ENCODE results near the gene CIB4.

The CIB4 gene

DNA sequence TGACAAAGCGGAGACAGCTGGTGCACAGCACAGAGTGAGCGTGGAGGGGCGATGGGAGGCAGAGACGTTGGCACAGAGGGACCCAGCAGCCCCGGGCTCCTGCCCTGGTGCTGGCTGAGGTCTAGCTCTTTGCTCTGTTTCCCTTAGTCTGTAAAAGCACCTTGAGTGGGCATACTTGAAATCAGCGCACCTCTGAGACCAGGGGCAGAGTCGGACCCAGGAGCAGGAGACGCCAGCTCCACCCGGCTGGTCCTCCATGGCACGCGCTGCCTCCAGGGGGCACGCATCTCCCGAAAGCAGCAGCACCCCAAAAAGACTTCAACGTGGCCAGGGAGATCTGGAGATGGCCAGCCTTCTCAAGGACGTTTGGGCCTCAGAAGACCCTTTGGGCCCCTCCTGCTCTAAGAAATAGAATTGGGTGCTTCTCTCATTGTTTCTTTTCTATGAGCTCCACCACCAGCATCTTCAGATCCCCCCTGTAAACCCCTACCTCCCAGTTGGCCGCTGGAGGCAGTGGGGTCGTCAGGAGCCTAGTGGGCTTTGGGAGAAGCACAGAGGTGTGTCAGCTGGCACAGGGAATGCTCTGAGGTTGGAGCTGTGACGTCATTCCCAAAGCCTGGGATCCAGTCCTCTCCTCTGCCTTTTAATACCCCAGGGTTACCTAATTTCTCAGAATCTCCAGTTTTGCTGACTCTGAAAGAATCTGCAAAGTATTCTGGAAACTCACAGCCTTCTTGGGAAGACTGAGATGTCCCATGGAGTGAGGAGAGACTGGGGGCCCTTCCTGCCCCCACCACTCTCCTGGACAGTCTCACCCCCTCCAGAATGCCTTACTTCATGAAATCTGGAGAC lies 58.9 kb downstream of the CIB4 start:
- DNase-seq (ENCODE audit: low spot score): no peak

DNA sequence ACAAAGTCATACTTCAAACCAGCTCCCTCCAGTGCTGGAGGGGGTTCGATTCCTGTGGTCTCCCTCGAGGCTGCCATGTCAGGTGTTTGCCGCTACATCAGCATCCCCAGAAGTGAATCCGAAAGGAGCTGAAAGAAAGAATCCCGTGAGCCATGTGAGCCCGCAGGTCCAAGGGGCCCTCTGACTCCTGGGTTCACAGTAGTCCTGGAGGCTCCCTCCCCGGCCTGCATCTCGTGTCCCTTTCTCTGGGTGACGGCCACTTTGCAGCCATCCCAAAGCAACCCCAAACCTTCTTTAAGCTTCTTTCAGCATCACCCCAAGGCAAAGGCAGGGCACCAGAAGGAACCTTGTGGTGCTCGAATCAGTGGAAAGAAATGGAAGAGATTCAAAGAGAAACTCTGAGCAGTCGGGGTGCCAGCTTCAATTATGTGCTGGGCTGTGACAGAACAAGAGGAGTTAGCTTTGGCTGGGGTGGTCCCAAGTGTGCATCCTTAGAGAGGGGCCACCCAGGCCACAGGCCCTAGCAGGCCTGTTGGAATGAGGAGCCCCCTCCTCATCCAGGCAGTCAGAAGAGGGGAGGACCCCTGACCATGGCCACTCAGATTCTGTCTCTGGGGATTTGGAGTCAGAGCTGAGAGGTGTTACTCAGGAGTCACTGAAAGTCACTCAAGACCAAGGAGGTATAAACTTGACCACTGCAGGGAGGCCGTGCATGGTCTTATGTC lies 59.7 kb downstream of the CIB4 start:
- DNase-seq (ENCODE audit: low spot score): no peak

- no peak for DNase-seq (ENCODE audit: low spot score)
Observed at GRCh38 chr2:26580751-26581150, 60.4 kb downstream of the CIB4 start.

GRCh38 chr2:26580151-26580550 lies 61.0 kb downstream of the CIB4 start:
- DNase-seq (ENCODE audit: low spot score): no peak

GRCh38 chr2:26579723-26580040 lies 61.5 kb downstream of the CIB4 start:
- no peak for DNase-seq (ENCODE audit: low spot score)

DNA sequence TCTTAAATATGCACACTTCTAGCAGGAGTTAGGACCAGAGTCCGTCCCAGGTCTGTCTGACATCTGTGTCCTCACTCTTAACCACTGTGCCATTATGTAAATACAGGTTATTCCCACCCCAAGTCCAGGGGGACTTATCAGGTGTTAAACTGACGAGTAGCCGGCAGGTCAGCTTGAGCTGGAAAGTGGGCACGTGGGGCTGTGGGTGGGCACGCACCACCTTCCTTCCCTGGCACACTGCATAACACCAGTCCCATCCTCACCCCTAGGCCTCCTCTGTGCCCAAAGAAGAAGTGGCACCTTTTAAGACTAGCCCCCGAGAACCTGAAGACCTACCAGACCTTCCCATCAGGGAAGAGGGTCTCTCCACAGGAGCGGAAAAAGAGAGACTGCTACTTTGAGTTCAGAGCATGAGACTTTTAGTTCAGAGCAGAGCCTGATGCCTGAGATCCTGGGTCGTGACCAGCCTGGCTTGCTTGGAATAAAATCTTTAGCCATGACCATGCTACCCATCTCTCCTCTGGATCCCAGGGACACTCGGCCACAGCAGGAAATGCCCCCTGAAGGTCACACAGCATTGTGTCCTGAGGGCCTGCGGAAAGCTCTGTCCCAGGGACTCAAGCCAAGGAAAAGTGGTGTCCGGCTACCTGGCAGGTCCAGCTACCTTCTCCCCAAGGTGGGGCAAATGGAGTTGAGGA lies 62.0 kb downstream of the CIB4 start:
- DNase-seq (ENCODE audit: low spot score): no peak

DNA sequence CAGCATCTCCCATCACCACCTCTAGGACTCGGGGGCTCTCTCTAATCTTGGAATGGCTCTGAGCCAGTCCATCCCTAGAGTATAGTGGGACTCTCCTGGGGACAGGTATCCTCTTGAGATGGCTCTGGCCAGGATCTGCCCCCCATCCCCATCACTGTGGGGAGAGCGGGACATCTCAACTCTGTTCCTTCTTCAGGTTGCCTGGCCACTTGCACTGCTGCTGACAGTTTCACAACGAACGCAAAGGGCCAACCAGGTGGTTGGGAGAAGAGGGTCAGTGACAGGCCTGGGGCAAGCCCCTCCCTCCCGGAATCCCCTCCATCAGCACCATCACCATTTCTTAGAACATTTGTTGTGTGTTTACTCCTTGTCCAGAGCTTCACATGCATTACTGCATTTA lies 62.6 kb downstream of the CIB4 start:
- no peak for DNase-seq (ENCODE audit: low spot score)

DNA sequence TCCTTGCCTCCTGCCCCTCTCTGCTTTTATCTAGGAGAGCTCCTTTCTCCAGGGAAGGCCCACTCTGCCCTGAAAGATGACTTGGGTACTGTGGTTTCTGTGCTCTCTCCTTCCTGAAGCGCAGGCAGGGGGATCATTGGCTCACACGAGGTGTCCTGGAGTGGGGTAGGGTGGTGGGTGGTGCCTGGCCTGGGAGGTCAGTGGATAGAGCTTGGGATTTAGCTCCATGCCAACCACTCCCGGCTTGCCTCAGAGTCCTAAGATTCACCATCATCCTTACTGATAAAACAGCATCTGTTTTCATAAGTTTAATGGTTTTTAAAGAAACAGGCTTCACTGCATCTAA lies 63.1 kb downstream of the CIB4 start:
- DNase-seq (ENCODE audit: low spot score): no peak

DNA sequence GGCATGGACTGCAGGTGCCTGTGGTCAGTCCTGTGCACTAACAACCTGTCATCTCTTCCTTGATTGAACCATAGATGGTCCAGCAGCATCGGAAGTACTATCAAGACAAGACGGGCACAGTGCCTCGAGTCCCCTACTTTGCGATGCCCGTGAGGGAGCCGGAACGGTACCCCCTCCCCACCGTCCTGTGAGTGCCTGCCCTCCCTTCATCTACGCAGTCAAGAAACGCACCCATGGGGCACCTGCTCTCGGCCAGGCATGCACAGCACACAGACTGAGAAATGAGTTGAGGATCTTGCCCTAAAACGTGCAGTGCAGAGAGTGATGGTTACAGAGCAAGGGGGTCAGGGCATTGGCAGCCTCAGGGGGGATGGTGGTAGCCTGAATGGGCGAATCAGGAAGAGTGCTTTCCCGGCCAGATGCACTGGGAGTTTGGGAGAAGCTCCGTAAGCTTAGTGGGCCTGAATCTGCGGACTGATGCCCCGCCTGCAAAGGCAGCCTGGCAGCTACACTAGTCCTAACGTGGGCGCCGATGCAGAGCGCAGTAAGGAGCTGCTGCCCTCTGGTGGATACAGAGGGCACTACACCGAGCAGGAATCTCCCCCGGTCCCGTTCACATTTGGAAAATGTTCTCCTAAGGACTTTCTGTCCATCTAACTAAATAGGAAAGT lies 63.6 kb downstream of the CIB4 start:
- DNase-seq (ENCODE audit: low spot score): peak; percentile 62

DNA sequence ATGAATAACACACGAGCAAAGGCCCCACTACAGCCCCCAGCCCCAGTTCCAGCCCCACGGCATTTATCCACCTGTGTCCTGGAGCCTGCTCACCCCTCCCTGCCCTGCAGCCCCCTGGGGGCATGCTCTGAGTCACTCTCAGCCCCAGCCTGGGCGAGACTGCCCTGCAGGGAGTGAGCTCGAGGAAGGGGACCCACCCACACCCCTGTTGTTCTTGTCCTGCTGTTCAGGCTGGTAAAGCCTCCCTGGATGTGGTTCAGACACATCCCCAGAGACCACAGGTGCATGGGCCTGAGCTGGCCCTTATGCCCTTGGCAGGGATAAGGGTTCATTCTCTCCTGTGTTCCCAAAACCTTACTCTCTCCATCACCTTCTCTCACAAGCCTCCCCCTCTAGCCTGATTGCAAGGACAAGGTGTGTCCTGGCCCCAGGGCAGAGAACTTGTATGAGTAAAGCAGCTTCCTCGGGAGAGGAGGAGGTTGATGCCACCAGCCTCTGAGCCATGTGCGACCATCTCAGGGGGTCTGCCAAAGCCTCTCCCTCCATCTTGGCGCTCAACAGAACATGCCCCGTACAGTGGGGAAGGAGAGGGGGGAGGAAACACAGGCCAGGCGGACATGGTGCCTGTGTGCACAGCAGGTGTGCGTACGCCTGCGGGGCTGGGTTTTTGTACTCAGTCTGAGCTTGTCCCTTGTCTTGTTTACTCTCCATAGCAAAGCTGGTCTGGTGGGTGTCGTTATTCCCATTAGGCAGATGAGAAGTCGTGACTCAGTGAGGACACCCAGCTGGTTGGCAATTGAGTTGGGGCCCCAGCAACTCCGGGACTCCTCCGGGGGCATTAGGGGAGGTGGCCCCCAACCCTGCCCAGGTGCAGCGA lies 64.4 kb downstream of the CIB4 start:
- no peak for DNase-seq (ENCODE audit: low spot score)

GRCh38 chr2:26575836-26576564 lies 65.2 kb downstream of the CIB4 start:
- DNase-seq (ENCODE audit: low spot score): no peak

GRCh38 chr2:26574900-26575560 lies 66.1 kb downstream of the CIB4 start:
- no peak for DNase-seq (ENCODE audit: low spot score)

DNA sequence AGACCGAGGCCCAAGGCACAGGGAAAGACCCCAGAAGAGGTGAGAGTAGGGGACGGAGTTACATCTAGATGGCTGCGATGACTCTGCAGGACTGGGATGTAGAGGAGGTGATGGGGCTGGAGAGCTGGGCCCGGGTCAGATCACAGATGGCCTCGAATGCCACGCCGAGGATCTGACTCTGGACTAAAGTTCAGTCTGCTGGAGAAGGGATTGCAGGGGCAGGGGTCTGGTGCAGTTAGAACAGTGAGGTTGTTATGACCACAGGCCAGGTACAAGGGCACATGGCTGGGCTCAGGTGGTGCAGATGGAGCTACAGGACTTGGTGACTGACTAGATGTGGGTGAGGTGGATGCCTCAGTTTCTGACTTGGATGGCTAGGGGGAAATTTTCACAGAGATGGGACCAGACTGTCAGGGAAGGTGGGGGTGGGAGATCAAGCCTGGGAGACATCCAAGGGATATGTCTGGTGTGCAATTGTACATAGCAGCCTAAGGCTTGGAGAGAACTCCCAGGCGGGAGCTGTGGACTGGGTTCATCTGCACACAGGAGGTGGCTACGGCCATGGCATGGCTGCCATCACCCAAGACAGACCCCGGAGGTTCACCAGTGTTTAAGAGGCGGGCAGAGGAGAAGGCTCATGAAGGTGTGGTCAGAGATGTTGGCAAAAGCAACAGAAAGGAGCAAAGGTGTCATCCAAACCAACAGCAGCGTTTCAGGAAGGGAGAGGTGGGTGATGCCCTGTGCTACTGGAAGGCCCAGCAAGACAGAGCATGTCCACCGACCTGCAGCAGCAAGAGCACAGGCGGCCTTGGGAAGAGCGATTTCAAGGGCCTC lies 66.9 kb downstream of the CIB4 start:
- no peak for DNase-seq (ENCODE audit: low spot score)

DNA sequence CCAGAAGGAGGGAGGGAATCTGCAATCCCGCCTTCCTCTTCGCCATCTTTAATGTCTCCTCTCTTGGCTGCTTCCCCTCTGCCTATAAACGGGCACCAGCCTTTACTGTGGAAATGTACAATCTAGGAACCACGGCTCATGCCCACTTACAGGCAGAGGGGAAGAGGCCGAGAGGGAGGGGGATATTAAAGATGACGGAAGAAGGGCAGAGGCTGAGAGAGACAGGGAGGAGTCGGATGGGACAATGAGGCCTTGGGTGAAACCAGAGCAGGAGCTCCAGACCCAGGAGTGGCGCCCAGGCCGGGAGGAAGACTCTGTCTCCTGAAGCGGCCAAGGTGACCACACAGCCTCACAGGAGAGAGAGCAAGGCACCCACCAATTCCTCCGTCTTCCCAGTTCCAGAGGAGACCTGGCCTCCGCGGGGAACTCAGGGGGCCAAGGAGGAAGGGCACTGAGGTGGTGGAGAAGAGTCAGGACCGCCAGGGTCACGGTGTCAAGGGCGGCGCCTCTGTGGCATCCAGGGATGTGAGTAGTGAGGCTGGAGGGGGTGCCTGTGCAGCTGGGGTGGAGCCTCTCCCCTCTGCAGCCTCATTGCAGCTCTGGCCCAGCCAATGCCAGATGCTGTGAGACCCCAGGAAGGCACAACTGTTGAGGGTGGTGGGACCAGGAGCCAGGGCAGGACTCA lies 67.8 kb downstream of the CIB4 start:
- no peak for DNase-seq (ENCODE audit: low spot score)

DNA sequence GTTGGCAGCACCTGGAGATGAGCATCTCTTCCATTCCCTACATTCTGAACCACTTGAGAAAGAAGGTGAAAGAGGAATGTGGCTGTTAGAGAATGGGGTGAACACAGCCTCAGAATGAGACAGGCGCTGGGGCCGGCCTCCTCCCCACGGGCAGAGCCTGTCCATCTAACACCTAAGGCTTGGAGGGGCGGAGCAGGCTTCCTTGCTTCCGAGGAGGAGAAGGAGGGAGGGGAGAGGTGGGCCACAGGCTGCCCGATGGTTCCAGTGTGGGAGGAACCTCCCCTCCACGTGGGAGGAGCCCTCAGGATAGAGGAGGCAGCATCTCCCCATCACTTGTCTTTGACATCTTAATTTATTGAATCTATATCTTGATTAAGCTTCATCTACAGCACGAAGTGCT lies 68.6 kb downstream of the CIB4 start:
- DNase-seq (ENCODE audit: low spot score): no peak

GRCh38 chr2:26571316-26571715 lies 69.8 kb downstream of the CIB4 start:
- no peak for DNase-seq (ENCODE audit: low spot score)

- no peak for DNase-seq (ENCODE audit: low spot score)
Observed at GRCh38 chr2:26570083-26570430, 71.1 kb downstream of the CIB4 start.

DNA sequence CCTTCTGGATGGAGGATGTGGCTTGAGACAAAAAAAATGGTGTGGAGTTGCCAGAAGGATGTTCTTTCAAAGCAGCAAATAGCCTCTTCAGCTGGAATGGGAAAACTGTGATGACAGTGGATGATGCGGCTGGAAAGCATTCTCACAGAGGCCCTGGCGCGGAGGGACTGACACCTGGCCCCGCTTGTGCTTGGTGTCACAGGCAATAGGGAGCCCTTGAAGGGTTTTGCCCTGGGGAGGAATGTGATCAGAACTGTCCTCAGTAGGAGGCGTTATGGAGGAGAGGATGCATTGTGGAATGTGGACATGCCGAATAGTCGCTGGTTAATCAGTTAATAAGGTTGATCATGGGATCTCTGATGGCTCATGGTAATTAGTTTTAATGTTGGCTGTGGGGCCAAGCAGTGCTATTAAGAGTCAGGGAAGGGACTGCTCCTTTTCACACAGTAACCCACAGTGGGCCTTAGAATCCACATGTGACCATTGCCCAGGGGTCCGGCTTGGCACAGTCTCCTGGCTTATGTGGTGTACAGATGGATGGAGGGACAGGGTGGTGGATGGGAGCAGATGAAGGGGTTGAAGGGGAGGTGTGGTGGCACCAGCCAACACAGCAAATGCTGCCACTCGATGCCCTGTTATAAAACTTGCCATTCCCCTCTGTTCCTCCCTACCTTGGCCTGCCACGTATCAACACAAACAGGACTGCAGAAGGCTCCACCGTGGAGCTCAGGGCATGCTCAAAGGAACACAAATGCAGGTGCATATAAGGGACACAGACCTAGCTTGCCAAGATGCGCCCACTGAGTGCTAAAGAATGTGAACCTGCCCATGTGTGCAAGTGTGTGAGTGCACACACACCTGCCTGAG lies 71.7 kb downstream of the CIB4 start:
- no peak for DNase-seq (ENCODE audit: low spot score)
